ENCODE data around the gene UVRAG. TPM values are rescaled to one million over a fixed set of nuclear protein-coding genes. Genes with fewer than 3 reads are reported as not detected.

The UVRAG gene
- total and polyA plus RNA-seq, 2 donors (not counting 1 experiment from before 2014, with no cell fraction given) = 37.7 to 94.1 TPM

DNA sequence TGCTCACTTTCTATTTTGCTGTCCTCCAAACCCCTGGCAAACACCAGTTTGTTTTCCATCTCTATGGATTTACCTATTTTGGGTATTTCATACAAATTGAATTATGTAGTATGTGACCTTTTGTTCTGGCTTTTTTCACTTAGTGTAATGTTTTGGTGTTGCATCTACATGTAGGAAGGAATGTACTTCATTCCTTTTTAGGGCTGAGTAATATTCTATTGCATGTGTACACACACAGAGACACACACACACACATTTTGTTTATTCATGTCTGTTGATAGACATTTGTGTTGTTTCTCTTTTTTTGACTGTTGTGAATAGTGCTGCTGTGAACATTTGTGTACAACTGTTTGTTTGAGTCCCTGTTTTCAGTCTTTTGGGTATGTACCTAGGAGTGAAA lies 90.4 kb downstream of the UVRAG start:
- ChIA-PET CTCF (no interaction called here), POLR2A (no interaction called here)
- peaks cover 59% of the 10 kb centered on the region for H3K4me1 Mint-ChIP-seq
- no peak overlapping the region for H3K27ac Mint-ChIP-seq
- no peaks in the 10 kb centered on the region for H3K9me3 Mint-ChIP-seq (ENCODE audit: insufficient read depth)
- H3K27me3 Mint-ChIP-seq = no peaks in the 10 kb centered on the region
- no peak for ATAC-seq (ENCODE audit: low read depth)
- no peak for DNase-seq
- peaks cover 99% of the 10 kb centered on the region for H3K79me2 ChIP-seq (ENCODE audit: control insufficient read depth, insufficient read depth, low read length)
- no peak overlapping the region for H3K27ac ChIP-seq (ENCODE audit: low read length in 2 of 2)
- H4K20me1 ChIP-seq (ENCODE audit: control insufficient read depth, insufficient read depth, low read length, poor library complexity, severe bottlenecking) = peaks cover 96% of the 10 kb centered on the region
- H3K4me2 ChIP-seq (replicated peaks; ENCODE audit: low read depth, low read length, poor library complexity, severe bottlenecking) = no peak overlapping the region
- no peaks in the 10 kb centered on the region for H3K9me3 ChIP-seq (ENCODE audit: control extremely low read depth in 1 of 3, control insufficient read depth in 2 of 3, insufficient read depth in 1 of 3, low read length in 2 of 3)
- peaks cover 10 to 25% of the 10 kb centered on the region in 2 experiments for H3K36me3 ChIP-seq (replicated peaks in 1 of 2; ENCODE audit: control extremely low read depth in 1 of 2, control insufficient read depth in 1 of 2, extremely low read depth in 1 of 2, insufficient read depth in 2 of 2, low read length in 1 of 2)
- intact Hi-C loops (cut with micrococcal nuclease) = no loop called here
- H3K4me1 ChIP-seq (ENCODE audit: control insufficient read depth in 2 of 2, insufficient read depth in 2 of 2, low read length in 2 of 2) = peaks cover 11 to 13% of the 10 kb centered on the region in 2 donors
- no peak for TF ChIP-seq EZH2 (IDR thresholded peaks at IDR 0.05; ENCODE audit: borderline replicate concordance, insufficient read depth, low read depth, low read length, poor library complexity, severe bottlenecking)
- H2AFZ ChIP-seq (ENCODE audit: insufficient read depth, low read depth, low read length, poor library complexity, severe bottlenecking) = no peak overlapping the region
- H3K4me3 ChIP-seq (ENCODE audit: control extremely low read depth in 1 of 5, extremely low read depth in 1 of 5, insufficient read depth in 1 of 5, low read depth in 2 of 5, low read length in 4 of 5) = no peak overlapping the region
- H3K9ac ChIP-seq (ENCODE audit: low read length) = no peak overlapping the region
- H3K27me3 ChIP-seq (replicated peaks in 1 of 4; ENCODE audit: control extremely low read depth in 1 of 4, control insufficient read depth in 3 of 4, insufficient read depth in 4 of 4, low read length in 3 of 4) = no peaks in the 10 kb centered on the region
- no peak overlapping the region for H3K4me3 Mint-ChIP-seq

DNA sequence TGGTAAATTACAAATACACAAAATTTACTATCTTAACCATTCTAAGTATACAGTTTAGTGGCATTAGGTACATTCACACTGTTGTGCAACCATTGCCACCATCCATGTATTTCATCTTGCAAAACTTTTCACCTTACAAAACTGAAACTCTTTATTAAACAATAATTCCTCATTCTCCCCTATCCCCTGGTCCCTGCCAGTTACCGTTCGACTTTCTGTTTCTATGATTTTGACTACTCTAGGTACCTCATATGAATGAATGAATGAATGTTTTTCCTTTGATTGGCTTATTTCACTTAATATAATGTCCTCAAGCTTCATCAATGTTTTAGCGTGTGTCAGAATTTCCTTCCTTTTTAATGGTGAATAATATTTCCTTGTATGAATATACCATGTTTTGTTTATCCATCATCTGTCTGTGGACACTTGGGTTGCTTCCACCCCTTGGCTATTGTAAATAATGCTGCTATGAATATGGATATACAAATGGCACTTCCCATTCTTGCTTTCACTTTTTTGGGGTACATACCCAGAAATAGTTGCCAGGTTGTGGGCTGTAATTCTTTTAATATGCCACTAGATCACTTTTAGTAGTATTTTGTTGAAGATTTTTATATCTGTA lies 93.0 kb downstream of the UVRAG start:
- Histone ChIP-seq H3K9ac (ENCODE audit: low read length) (no peak overlapping the region), H4K20me1 (ENCODE audit: control insufficient read depth, insufficient read depth, low read length, poor library complexity, severe bottlenecking) (peaks cover 94% of the 10 kb centered on the region), H3K27ac (ENCODE audit: low read length in 2 of 2) (no peak overlapping the region), H3K4me2 (replicated peaks; ENCODE audit: low read depth, low read length, poor library complexity, severe bottlenecking) (peak overlapping the region; percentile 8), H3K79me2 (ENCODE audit: control insufficient read depth, insufficient read depth, low read length) (peaks cover 94% of the 10 kb centered on the region), H3K27me3 (replicated peaks in 1 of 4; ENCODE audit: control extremely low read depth in 1 of 4, control insufficient read depth in 3 of 4, insufficient read depth in 4 of 4, low read length in 3 of 4) (no peaks in the 10 kb centered on the region), H2AFZ (ENCODE audit: insufficient read depth, low read depth, low read length, poor library complexity, severe bottlenecking) (no peak overlapping the region), H3K9me3 (ENCODE audit: control extremely low read depth in 1 of 3, control insufficient read depth in 2 of 3, insufficient read depth in 1 of 3, low read length in 2 of 3) (no peaks in the 10 kb centered on the region), H3K4me3 (ENCODE audit: control extremely low read depth in 1 of 5, extremely low read depth in 1 of 5, insufficient read depth in 1 of 5, low read depth in 2 of 5, low read length in 4 of 5) (no peak overlapping the region), H3K36me3 (replicated peaks in 1 of 2; ENCODE audit: control extremely low read depth in 1 of 2, control insufficient read depth in 1 of 2, extremely low read depth in 1 of 2, insufficient read depth in 2 of 2, low read length in 1 of 2) (peaks cover 7 to 25% of the 10 kb centered on the region in 2 experiments), H3K4me1 (ENCODE audit: control insufficient read depth in 2 of 2, insufficient read depth in 2 of 2, low read length in 2 of 2) (peaks cover 11 to 13% of the 10 kb centered on the region in 2 donors)
- Mint-ChIP-seq H3K4me1 (peaks cover 46% of the 10 kb centered on the region), H3K9me3 (ENCODE audit: insufficient read depth) (no peaks in the 10 kb centered on the region), H3K27ac (no peak overlapping the region), H3K4me3 (no peak overlapping the region), H3K27me3 (no peaks in the 10 kb centered on the region)
- intact Hi-C loops (cut with micrococcal nuclease) = no loop called here
- TF ChIP-seq, protein P1, sequence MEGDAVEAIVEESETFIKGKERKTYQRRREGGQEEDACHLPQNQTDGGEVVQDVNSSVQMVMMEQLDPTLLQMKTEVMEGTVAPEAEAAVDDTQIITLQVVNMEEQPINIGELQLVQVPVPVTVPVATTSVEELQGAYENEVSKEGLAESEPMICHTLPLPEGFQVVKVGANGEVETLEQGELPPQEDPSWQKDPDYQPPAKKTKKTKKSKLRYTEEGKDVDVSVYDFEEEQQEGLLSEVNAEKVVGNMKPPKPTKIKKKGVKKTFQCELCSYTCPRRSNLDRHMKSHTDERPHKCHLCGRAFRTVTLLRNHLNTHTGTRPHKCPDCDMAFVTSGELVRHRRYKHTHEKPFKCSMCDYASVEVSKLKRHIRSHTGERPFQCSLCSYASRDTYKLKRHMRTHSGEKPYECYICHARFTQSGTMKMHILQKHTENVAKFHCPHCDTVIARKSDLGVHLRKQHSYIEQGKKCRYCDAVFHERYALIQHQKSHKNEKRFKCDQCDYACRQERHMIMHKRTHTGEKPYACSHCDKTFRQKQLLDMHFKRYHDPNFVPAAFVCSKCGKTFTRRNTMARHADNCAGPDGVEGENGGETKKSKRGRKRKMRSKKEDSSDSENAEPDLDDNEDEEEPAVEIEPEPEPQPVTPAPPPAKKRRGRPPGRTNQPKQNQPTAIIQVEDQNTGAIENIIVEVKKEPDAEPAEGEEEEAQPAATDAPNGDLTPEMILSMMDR (IDR thresholded peaks at IDR 0.05) = no peak
- TF ChIP-seq EZH2 (IDR thresholded peaks at IDR 0.05; ENCODE audit: borderline replicate concordance, insufficient read depth, low read depth, low read length, poor library complexity, severe bottlenecking) = no peak
- POLR2A ChIA-PET = no interaction called here
- CTCF ChIA-PET = no interaction called here
- DNase-seq (no peak), ATAC-seq (ENCODE audit: low read depth) (no peak)
- WGBS (ENCODE audit: insufficient coverage) = no CpG with 5 or more reads among the region's 3 CpGs
